ENCODE results near the gene FAM53A. TPM values are rescaled to one million over a fixed set of nuclear protein-coding genes. Genes with fewer than 3 reads are reported as not detected.

Gene FAM53A
- total and polyA plus RNA-seq, 10 donors: 0.60 to 4.3 (median 1.9) TPM

- Histone ChIP-seq H3K4me3 (no peak overlapping the region), H3K27me3 (replicated peaks in 1 of 7) (peaks cover 0 to 18% (median 0%) of the 10 kb centered on the region in 7 donors), H3K4me1 (peaks cover 0 to 8% (median 5%) of the 10 kb centered on the region in 6 donors), H3K36me3 (no peaks in the 10 kb centered on the region), H3K27ac (no peak overlapping the region), H3K9me3 (no peaks in the 10 kb centered on the region)
- peak; percentile 91 for DNase-seq
- WGBS, 5 donors: 40 to 57% (median 46%) methylated on average over 13 to 25 of the region's 25 CpGs
- TF ChIP-seq POLR2A (IDR thresholded peaks at IDR 0.05): no peak
- peak in 1 of 3 donors; percentile 16 for TF ChIP-seq POLR2AphosphoS5 (IDR thresholded peaks at IDR 0.05)
- peak; percentile 85 to 100 (median 96) for TF ChIP-seq CTCF (IDR thresholded peaks at IDR 0.05 in 8 of 11, conservative IDR thresholded peaks at IDR 0.05 in 3 of 11)
- intact Hi-C loops (cut with DNase I; ENCODE audit: low total_unique reads): loop anchor here (5.0 kb wide), 1 partner anchor 272 kb away; no protein-coding TSS in a partner anchor
Measured at GRCh38 chr4:1628892-1629698, 55.0 kb downstream of the FAM53A start.

GRCh38 chr4:1627417-1628313 is 56.4 kb downstream of the FAM53A start:
- Histone ChIP-seq H3K9me3 (no peaks in the 10 kb centered on the region), H3K4me1 (peaks cover 0 to 8% (median 5%) of the 10 kb centered on the region in 6 donors), H3K27me3 (replicated peaks in 1 of 7) (peaks cover 0 to 14% (median 0%) of the 10 kb centered on the region in 7 donors), H3K36me3 (no peaks in the 10 kb centered on the region), H3K27ac (no peak overlapping the region), H3K4me3 (no peak overlapping the region)
- intact Hi-C loops (cut with DNase I; ENCODE audit: low total_unique reads): loop anchor here (5.0 kb wide), 1 partner anchor 270 kb away; no protein-coding TSS in a partner anchor
- TF ChIP-seq POLR2A (IDR thresholded peaks at IDR 0.05): no peak
- TF ChIP-seq POLR2AphosphoS5 (IDR thresholded peaks at IDR 0.05): no peak
- no peak for TF ChIP-seq CTCF (IDR thresholded peaks at IDR 0.05 in 8 of 11, conservative IDR thresholded peaks at IDR 0.05 in 3 of 11)
- peak; percentile 67 for DNase-seq
- WGBS, 5 donors: 82 to 92% (median 89%) methylated on average over 6 to 16 of the region's 16 CpGs

GRCh38 chr4:1626941-1627340 is 57.2 kb downstream of the FAM53A start:
- Histone ChIP-seq H3K9me3 (no peaks in the 10 kb centered on the region), H3K4me3 (no peak overlapping the region), H3K36me3 (no peaks in the 10 kb centered on the region), H3K27ac (no peak overlapping the region), H3K4me1 (peaks cover 0 to 8% (median 5%) of the 10 kb centered on the region in 6 donors), H3K27me3 (replicated peaks in 1 of 7) (peaks cover 0 to 14% (median 0%) of the 10 kb centered on the region in 7 donors)
- 86 to 91% (median 90%) methylated on average over 3 to 9 of the region's 9 CpGs for WGBS, 5 donors
- no peak for DNase-seq
- no peak for TF ChIP-seq POLR2A (IDR thresholded peaks at IDR 0.05)
- TF ChIP-seq POLR2AphosphoS5 (IDR thresholded peaks at IDR 0.05): no peak
- TF ChIP-seq CTCF (IDR thresholded peaks at IDR 0.05 in 8 of 11, conservative IDR thresholded peaks at IDR 0.05 in 3 of 11): no peak
- intact Hi-C loops (cut with DNase I; ENCODE audit: low total_unique reads): loop anchor here (5.0 kb wide), 1 partner anchor 270 kb away; no protein-coding TSS in a partner anchor
